Panc1 (cell line): Measurements from ENCODE around the gene EYS. TPM values are rescaled to one million over a fixed set of nuclear protein-coding genes. Genes with fewer than 3 reads are reported as not detected.

Experiments used
- ATAC-seq: fragments of 200-7000 bp; cut with Tn5 transposase; 2 replicates; pipeline ENCODE4 v1.9.1; 2020; ENCODE audit warnings: mild to moderate bottlenecking, moderate library complexity
- BruUV-seq: library from RNA; stranded (reverse); fragments of 400-500 nt; replicated peaks from 2 replicates; lab custom pipeline; 2021; lab: Mats Ljungman, UMichigan
- CTCF ChIA-PET: fragments of 300-600 bp; sonication (Branson Sonifier 250); formaldehyde crosslinking; loops from one replicate; lab custom pipeline; 2022; ENCODE audit warnings: antibody characterized with exemption; lab: Charles Lee
- POLR2A ChIA-PET: fragments of 300-600 bp; sonication (Branson Sonifier 250); formaldehyde crosslinking; loops from one replicate; lab custom pipeline; 2022; ENCODE audit warnings: antibody characterized with exemption; lab: Charles Lee
- DNase-seq: peaks from one replicate; pipeline ENCODE4 v3.0.0-alpha.2; 2010; ENCODE audit warnings: low read depth, low spot score
- H3K27ac ChIP-seq: 2 replicates; pipeline ENCODE4 v1.5.1; 2011; ENCODE audit warnings: mild to moderate bottlenecking, low read length, inconsistent platforms
- H3K27me3 ChIP-seq: fragments of 200-500 bp; sonication (Bioruptor generic); 2 replicates; pipeline ENCODE4 v1.6.0; 2014; ENCODE audit warnings: low read length, inconsistent platforms; ENCODE audit not compliant: control insufficient read depth, insufficient read depth
- H3K36me3 ChIP-seq: fragments of 200-500 bp; sonication (Bioruptor generic); 2 replicates; pipeline ENCODE4 v1.5.1; 2014; ENCODE audit warnings: inconsistent platforms, mild to moderate bottlenecking, low read length, moderate library complexity; ENCODE audit not compliant: control insufficient read depth, insufficient read depth
- H3K4me1 ChIP-seq: 2 replicates; pipeline ENCODE4 v1.5.1; 2011; ENCODE audit warnings: inconsistent platforms, mild to moderate bottlenecking, low read length, moderate library complexity; ENCODE audit not compliant: control insufficient read depth, insufficient read depth
- H3K4me3 ChIP-seq, 2 experiments: 2 replicates each; pipeline ENCODE4 v1.5.1; 2011 to 2012; ENCODE audit warnings: low read depth in 2 of 2, low read length in 2 of 2, mild to moderate bottlenecking in 2 of 2, inconsistent platforms in 1 of 2, moderate library complexity in 1 of 2
- H3K9me3 ChIP-seq: fragments of 200-500 bp; sonication (Bioruptor generic); 2 replicates; pipeline ENCODE4 v1.5.1; 2014; ENCODE audit warnings: low read depth, mild to moderate bottlenecking, inconsistent platforms, low read length, moderate library complexity; ENCODE audit not compliant: control insufficient read depth, insufficient read depth
- POLR2AphosphoS5 ChIP-seq: IDR thresholded peaks from 2 replicates; pipeline ENCODE4 v1.6.1; 2012; ENCODE audit warnings: mild to moderate bottlenecking, low read depth, low read length, moderate library complexity
- SIN3A ChIP-seq: IDR thresholded peaks from 2 replicates; pipeline ENCODE4 v1.6.1; 2012; ENCODE audit warnings: low read depth, mild to moderate bottlenecking, low read length, moderate library complexity, borderline replicate concordance; ENCODE audit not compliant: insufficient read depth
- TCF7L2 ChIP-seq: IDR thresholded peaks from 2 replicates; pipeline ENCODE4 v1.6.1; 2011; ENCODE audit warnings: mild to moderate bottlenecking, low read depth, low read length, inconsistent platforms
- in situ Hi-C: cut with HindIII; loops from 2 replicates; pipeline ENCODE4 v1.10.0; 2016; ENCODE audit warnings: low sequenced_read_pairs, low pct_unique_long_range_greater_than_20kb
- intact Hi-C: fragments of 100-400 bp; cut with micrococcal nuclease; formaldehyde crosslinking; loops from one replicate; pipeline ENCODE4 v1.10.0; 2022; ENCODE audit not compliant: unreplicated experiment
- total RNA-seq: library from RNA; stranded (reverse); gene quantifications from one replicate; pipeline ENCODE4 v1.2.1, GENCODE V29; 2021; ENCODE audit not compliant: unreplicated experiment
- TF ChIP-seq, protein P1 (sequence below), 2 experiments: IDR thresholded peaks; 2 replicates each; pipeline ENCODE4 v1.6.1; 2011 to 2012; ENCODE audit warnings: low read depth in 2 of 2, control low read depth in 1 of 2, low read length in 1 of 2, mild to moderate bottlenecking in 1 of 2, moderate library complexity in 1 of 2; ENCODE audit not compliant: insufficient read depth in 1 of 2
- TF ChIP-seq, protein P2 (sequence below): fragments of 450-650 bp; IDR thresholded peaks from 2 replicates; pipeline ENCODE4 v1.5.1; 2017; ENCODE audit warnings: mild to moderate bottlenecking

Gene EYS
- total RNA-seq, 1 experiment from 2014 or later = not detected

DNA sequence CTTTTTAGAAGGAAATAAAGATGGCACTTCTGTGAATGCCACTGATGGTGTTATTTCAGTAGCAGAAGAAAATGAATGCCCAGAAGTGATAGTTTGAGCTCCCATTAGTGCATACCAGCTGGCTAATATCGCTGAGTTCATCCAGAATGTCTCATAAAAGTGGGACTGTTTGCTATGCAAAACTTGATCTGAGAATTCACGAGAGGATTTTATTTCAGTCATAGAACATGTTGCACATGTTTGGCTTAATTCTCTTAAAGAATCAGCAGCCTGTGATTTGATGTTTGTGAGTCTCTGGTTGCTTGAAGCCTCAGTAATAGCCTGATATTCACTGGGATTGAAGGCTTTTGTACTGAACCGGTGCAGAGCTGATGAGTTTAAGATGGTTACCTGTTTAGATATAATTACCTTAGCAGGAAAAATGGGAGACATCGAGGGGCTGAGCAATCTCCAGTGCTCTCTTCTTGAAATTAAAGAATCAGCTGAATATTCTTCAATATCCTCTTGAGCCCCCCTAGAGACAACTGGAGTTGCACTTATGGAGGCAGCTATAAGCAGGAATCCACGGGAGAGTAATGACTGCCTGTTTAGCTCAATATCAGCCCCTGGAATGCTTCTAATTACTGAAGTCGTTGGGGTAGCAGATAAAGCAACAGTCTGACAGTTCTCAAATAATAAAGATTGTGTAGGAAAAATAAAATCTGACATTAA is 1115.9 kb downstream of the EYS start:
- no TSS peak for BruUV-seq
- Histone ChIP-seq H3K27ac (no peak overlapping the region), H3K27me3 (no peaks in the 10 kb centered on the region), H3K4me3 (no peak overlapping the region), H3K9me3 (no peaks in the 10 kb centered on the region), H3K36me3 (no peaks in the 10 kb centered on the region), H3K4me1 (no peaks in the 10 kb centered on the region)
- intact Hi-C loops = no loop called here
- ATAC-seq (no peak), DNase-seq (no peak)
- CTCF ChIA-PET = no interaction called here
- in situ Hi-C loops = no loop called here
- TF ChIP-seq POLR2AphosphoS5 = no peak
- no peak for TF ChIP-seq TCF7L2
- no peak for TF ChIP-seq SIN3A
- TF ChIP-seq, protein P1, sequence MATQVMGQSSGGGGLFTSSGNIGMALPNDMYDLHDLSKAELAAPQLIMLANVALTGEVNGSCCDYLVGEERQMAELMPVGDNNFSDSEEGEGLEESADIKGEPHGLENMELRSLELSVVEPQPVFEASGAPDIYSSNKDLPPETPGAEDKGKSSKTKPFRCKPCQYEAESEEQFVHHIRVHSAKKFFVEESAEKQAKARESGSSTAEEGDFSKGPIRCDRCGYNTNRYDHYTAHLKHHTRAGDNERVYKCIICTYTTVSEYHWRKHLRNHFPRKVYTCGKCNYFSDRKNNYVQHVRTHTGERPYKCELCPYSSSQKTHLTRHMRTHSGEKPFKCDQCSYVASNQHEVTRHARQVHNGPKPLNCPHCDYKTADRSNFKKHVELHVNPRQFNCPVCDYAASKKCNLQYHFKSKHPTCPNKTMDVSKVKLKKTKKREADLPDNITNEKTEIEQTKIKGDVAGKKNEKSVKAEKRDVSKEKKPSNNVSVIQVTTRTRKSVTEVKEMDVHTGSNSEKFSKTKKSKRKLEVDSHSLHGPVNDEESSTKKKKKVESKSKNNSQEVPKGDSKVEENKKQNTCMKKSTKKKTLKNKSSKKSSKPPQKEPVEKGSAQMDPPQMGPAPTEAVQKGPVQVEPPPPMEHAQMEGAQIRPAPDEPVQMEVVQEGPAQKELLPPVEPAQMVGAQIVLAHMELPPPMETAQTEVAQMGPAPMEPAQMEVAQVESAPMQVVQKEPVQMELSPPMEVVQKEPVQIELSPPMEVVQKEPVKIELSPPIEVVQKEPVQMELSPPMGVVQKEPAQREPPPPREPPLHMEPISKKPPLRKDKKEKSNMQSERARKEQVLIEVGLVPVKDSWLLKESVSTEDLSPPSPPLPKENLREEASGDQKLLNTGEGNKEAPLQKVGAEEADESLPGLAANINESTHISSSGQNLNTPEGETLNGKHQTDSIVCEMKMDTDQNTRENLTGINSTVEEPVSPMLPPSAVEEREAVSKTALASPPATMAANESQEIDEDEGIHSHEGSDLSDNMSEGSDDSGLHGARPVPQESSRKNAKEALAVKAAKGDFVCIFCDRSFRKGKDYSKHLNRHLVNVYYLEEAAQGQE (IDR thresholded peaks at IDR 0.05; ENCODE audit: insufficient read depth in 1 of 2, low read depth in 2 of 2, low read length in 1 of 2) = no peak
- TF ChIP-seq, protein P2, sequence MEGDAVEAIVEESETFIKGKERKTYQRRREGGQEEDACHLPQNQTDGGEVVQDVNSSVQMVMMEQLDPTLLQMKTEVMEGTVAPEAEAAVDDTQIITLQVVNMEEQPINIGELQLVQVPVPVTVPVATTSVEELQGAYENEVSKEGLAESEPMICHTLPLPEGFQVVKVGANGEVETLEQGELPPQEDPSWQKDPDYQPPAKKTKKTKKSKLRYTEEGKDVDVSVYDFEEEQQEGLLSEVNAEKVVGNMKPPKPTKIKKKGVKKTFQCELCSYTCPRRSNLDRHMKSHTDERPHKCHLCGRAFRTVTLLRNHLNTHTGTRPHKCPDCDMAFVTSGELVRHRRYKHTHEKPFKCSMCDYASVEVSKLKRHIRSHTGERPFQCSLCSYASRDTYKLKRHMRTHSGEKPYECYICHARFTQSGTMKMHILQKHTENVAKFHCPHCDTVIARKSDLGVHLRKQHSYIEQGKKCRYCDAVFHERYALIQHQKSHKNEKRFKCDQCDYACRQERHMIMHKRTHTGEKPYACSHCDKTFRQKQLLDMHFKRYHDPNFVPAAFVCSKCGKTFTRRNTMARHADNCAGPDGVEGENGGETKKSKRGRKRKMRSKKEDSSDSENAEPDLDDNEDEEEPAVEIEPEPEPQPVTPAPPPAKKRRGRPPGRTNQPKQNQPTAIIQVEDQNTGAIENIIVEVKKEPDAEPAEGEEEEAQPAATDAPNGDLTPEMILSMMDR = no peak
- POLR2A ChIA-PET = no interaction called here

GRCh38 chr6:64589961-64590360 is 1117.1 kb downstream of the EYS start:
- H3K9me3 ChIP-seq = no peaks in the 10 kb centered on the region
- ChIA-PET CTCF (no interaction called here), POLR2A (no interaction called here)
- in situ Hi-C loops (no loop called here), intact Hi-C loops (no loop called here)
- H3K27me3 ChIP-seq = no peaks in the 10 kb centered on the region
- TF ChIP-seq SIN3A (no peak), TCF7L2 (no peak), POLR2AphosphoS5 (no peak)
- TF ChIP-seq, protein P1 (IDR thresholded peaks at IDR 0.05; ENCODE audit: insufficient read depth in 1 of 2, low read depth in 2 of 2, low read length in 1 of 2) = no peak
- TF ChIP-seq, protein P2 = no peak
- ATAC-seq (no peak), DNase-seq (no peak)
- H3K4me1 ChIP-seq = no peaks in the 10 kb centered on the region
- H3K36me3 ChIP-seq = no peaks in the 10 kb centered on the region
- BruUV-seq = no TSS peak
- H3K4me3 ChIP-seq = no peak overlapping the region
- no peak overlapping the region for H3K27ac ChIP-seq
